NB4 (cell line): ENCODE measurements around the gene NECTIN2.
"Not testable (repeated sequence)": the region's sequence is repeated elsewhere in the genome, so short reads cannot be mapped to it uniquely, and the experiment has no call there.

Source experiments
- DNase-seq: peaks from one replicate; pipeline ENCODE4 v3.0.0; 2010; ENCODE audit warnings: low read depth
- H3K4me3 ChIP-seq: one replicate; pipeline ENCODE4 v1.5.1; 2011; ENCODE audit warnings: mild to moderate bottlenecking, low read depth, low read length, moderate library complexity
- CTCF ChIP-seq: IDR thresholded peaks from one replicate; pipeline ENCODE4 v1.5.1; 2012; ENCODE audit warnings: low read depth, low read length
- MAX ChIP-seq: IDR thresholded peaks from 2 replicates; pipeline ENCODE4 v1.6.1; 2011; ENCODE audit warnings: low read depth, low read length
- MYC ChIP-seq: IDR thresholded peaks from 2 replicates; pipeline ENCODE4 v1.6.1; 2011; ENCODE audit warnings: low read depth, low read length
- POLR2A ChIP-seq: IDR thresholded peaks from 2 replicates; pipeline ENCODE4 v1.6.1; 2011; ENCODE audit warnings: mild to moderate bottlenecking; ENCODE audit not compliant: insufficient read length; ENCODE audit errors: extremely low read depth

NECTIN2 gene

GRCh38 chr19:44924243-44924725 lies 78.2 kb downstream of the NECTIN2 start:
- TF ChIP-seq POLR2A, result no peak
- no peak for TF ChIP-seq MYC
- no peak for TF ChIP-seq CTCF
- TF ChIP-seq MAX, result no peak
- H3K4me3 ChIP-seq, result no peak overlapping the region
- DNase-seq, result no peak

- H3K4me3 ChIP-seq, result no peak overlapping the region
- peak; percentile 76 for DNase-seq
- TF ChIP-seq CTCF (no peak), MYC (peak; percentile 88), MAX (peak; percentile 92)
These were observed 79.2 kb downstream of the NECTIN2 start for GRCh38 chr19:44925114-44925891.

GRCh38 chr19:44926245-44927077 lies 80.4 kb downstream of the NECTIN2 start:
- H3K4me3 ChIP-seq, DNase-seq: not testable (repeated sequence)

GRCh38 chr19:44927746-44928145 lies 81.6 kb downstream of the NECTIN2 start:
- TF ChIP-seq POLR2A, result no peak
- no peak for TF ChIP-seq MAX
- no peak for TF ChIP-seq CTCF
- TF ChIP-seq MYC, result no peak
- no peak for DNase-seq
- H3K4me3 ChIP-seq, result no peak overlapping the region

GRCh38 chr19:44930088-44930487 lies 84.0 kb downstream of the NECTIN2 start:
- no peak for DNase-seq
- no peak overlapping the region for H3K4me3 ChIP-seq
- TF ChIP-seq POLR2A (no peak), MAX (no peak), MYC (no peak), CTCF (no peak)

GRCh38 chr19:44931541-44931940 lies 85.4 kb downstream of the NECTIN2 start:
- TF ChIP-seq MYC (no peak), MAX (no peak), CTCF (no peak), POLR2A (no peak)
- DNase-seq, result no peak
- H3K4me3 ChIP-seq, result no peak overlapping the region
